Stimulated activated CD4-positive, alpha-beta T cell treated with anti-CD3 and anti-CD28 coated beads, Interleukin-12 subunit alpha, Interleukin-12 subunit beta, amount 100 ng/mL, for 4 hours (primary cell): ENCODE data around the gene TMEM158.

Source experiments
- DNase-seq: peaks from one replicate; pipeline ENCODE4 v3.0.0-alpha.2; 2020

Gene TMEM158

GRCh38 chr3:45227946-45228345 is 1.9 kb upstream of the TMEM158 start:
- DNase-seq = no peak

- no peak for DNase-seq
Observed at GRCh38 chr3:45227071-45227820, 1.2 kb upstream of the TMEM158 start.

GRCh38 chr3:45225465-45226205 is 452 bp downstream of the TMEM158 start:
- DNase-seq = peak; percentile 32

- DNase-seq = no peak
Observed at GRCh38 chr3:45224824-45225464, 1.1 kb downstream of the TMEM158 start.

- peak; percentile 12 for DNase-seq
Observed at GRCh38 chr3:45223889-45224727, 2.0 kb downstream of the TMEM158 start.

GRCh38 chr3:45219694-45220093 is 6.4 kb downstream of the TMEM158 start:
- no peak for DNase-seq

- no peak for DNase-seq
Observed at GRCh38 chr3:45218578-45219390, 7.3 kb downstream of the TMEM158 start.

GRCh38 chr3:45216021-45216609 is 10.0 kb downstream of the TMEM158 start:
- DNase-seq = no peak

- DNase-seq = no peak
Observed at GRCh38 chr3:45215466-45215865, 10.6 kb downstream of the TMEM158 start.

- no peak for DNase-seq
Observed at GRCh38 chr3:45214061-45214680, 11.9 kb downstream of the TMEM158 start.

GRCh38 chr3:45212095-45212468 is 14.0 kb downstream of the TMEM158 start:
- no peak for DNase-seq

GRCh38 chr3:45211466-45212094 is 14.5 kb downstream of the TMEM158 start:
- no peak for DNase-seq

GRCh38 chr3:45210308-45211041 is 15.6 kb downstream of the TMEM158 start:
- DNase-seq = peak; percentile 80

- no peak for DNase-seq
Observed at GRCh38 chr3:45209526-45209925, 16.6 kb downstream of the TMEM158 start.

GRCh38 chr3:45208586-45208985 is 17.5 kb downstream of the TMEM158 start:
- no peak for DNase-seq

- no peak for DNase-seq
Observed at GRCh38 chr3:45207446-45207845, 18.6 kb downstream of the TMEM158 start.

- no peak for DNase-seq
Observed at GRCh38 chr3:45205126-45205525, 21.0 kb downstream of the TMEM158 start.

- DNase-seq = no peak
Observed at GRCh38 chr3:45204136-45204535, 22.0 kb downstream of the TMEM158 start.

- DNase-seq = no peak
Observed at GRCh38 chr3:45199837-45200648, 26.0 kb downstream of the TMEM158 start.
